CD14-positive monocyte (primary cell): Measurements from ENCODE around the gene PWP2. TPM values are rescaled to one million over a fixed set of nuclear protein-coding genes. Genes with fewer than 3 reads are reported as not detected.
"Not testable (repeated sequence)": the region's sequence is repeated elsewhere in the genome, so short reads cannot be mapped to it uniquely, and the experiment has no call there.

Experiments used
- DNase-seq, 3 donors: peaks; one replicate each; pipeline ENCODE4 v3.0.0-alpha.2; 2011 to 2022
- H2AFZ ChIP-seq: 2 replicates; pipeline ENCODE4 v1.6.0; 2012; ENCODE audit warnings: mild to moderate bottlenecking, low read depth, low read length, inconsistent platforms; ENCODE audit not compliant: insufficient read depth, poor library complexity, severe bottlenecking
- H3K27ac ChIP-seq, 2 donors: 1 replicate in 1 of 2; 2 replicates in 1 of 2; pipeline ENCODE4 v1.5.1; 2012 to 2013; ENCODE audit warnings: low read length in 2 of 2, control low read depth in 1 of 2, inconsistent platforms in 1 of 2, low read depth in 1 of 2, mild to moderate bottlenecking in 1 of 2
- H3K27me3 ChIP-seq, 2 donors: one replicate each; pipeline versions ENCODE4 v1.6.0 to v1.6.1; 2011 to 2013; ENCODE audit warnings: low read length in 2 of 2; ENCODE audit not compliant: control insufficient read depth in 2 of 2, insufficient read depth in 2 of 2
- H3K36me3 ChIP-seq, 2 donors: replicated peaks in 1 of 2; 1 replicate in 1 of 2; 2 replicates in 1 of 2; pipeline versions ENCODE4 v1.5.1 to v1.6.1; 2012 to 2013; ENCODE audit warnings: low read length in 2 of 2, control low read depth in 1 of 2, inconsistent platforms in 1 of 2, mild to moderate bottlenecking in 1 of 2; ENCODE audit not compliant: insufficient read depth in 2 of 2, control insufficient read depth in 1 of 2
- H3K4me1 ChIP-seq, 2 donors: 1 replicate in 1 of 2; 2 replicates in 1 of 2; pipeline versions ENCODE4 v1.5.1 to v1.6.1; 2012 to 2013; ENCODE audit warnings: low read length in 2 of 2, control low read depth in 1 of 2, inconsistent platforms in 1 of 2, mild to moderate bottlenecking in 1 of 2, moderate library complexity in 1 of 2; ENCODE audit not compliant: insufficient read depth in 2 of 2, control insufficient read depth in 1 of 2
- H3K4me2 ChIP-seq: replicated peaks from 2 replicates; pipeline ENCODE3; 2012; ENCODE audit warnings: low read length, moderate library complexity, mild to moderate bottlenecking; ENCODE audit not compliant: poor library complexity, severe bottlenecking; ENCODE audit errors: extremely low read depth
- H3K4me3 ChIP-seq, 3 experiments: fragments of 200-600 bp in 1 of 3; sonication (generic) in 1 of 3; replicated peaks in 1 of 3; 1 replicate in 2 of 3; 2 replicates in 1 of 3; pipeline ENCODE4 v1.5.1; 2011 to 2013; ENCODE audit warnings: low read length in 3 of 3, mild to moderate bottlenecking in 3 of 3, control low read depth in 2 of 3, low read depth in 2 of 3, inconsistent platforms in 1 of 3, moderate library complexity in 1 of 3
- H3K79me2 ChIP-seq: 2 replicates; pipeline ENCODE4 v1.6.0; 2012; ENCODE audit warnings: mild to moderate bottlenecking, control low read depth, inconsistent platforms, low read length, moderate library complexity; ENCODE audit not compliant: insufficient read depth
- H3K9ac ChIP-seq: 2 replicates; pipeline ENCODE4 v1.6.0; 2017; ENCODE audit warnings: low read length, mild to moderate bottlenecking; ENCODE audit not compliant: insufficient read depth, poor library complexity, severe bottlenecking
- H3K9me3 ChIP-seq, 2 donors: replicated peaks in 1 of 2; 1 replicate in 1 of 2; 2 replicates in 1 of 2; pipeline versions ENCODE4 v1.5.1 to v1.6.1; 2012 to 2013; ENCODE audit warnings: low read length in 2 of 2, control low read depth in 1 of 2; ENCODE audit not compliant: control insufficient read depth in 1 of 2, insufficient read depth in 1 of 2
- H4K20me1 ChIP-seq: 2 replicates; pipeline ENCODE4 v1.6.0; 2012; ENCODE audit warnings: mild to moderate bottlenecking, low read length, control low read depth, moderate library complexity; ENCODE audit not compliant: insufficient read depth
- H3K27ac Mint-ChIP-seq, 7 donors: one replicate each; pipeline ENCODE4 v1.8.0; 2020; ENCODE audit warnings: mild to moderate bottlenecking in 7 of 7, mixed read lengths in 7 of 7, moderate library complexity in 6 of 7, inconsistent platforms in 2 of 7
- H3K27me3 Mint-ChIP-seq, 3 donors: one replicate each; pipeline ENCODE4 v1.8.0; 2021 to 2022; ENCODE audit warnings: low read depth in 3 of 3, mild to moderate bottlenecking in 3 of 3, mixed read lengths in 3 of 3, moderate library complexity in 3 of 3, inconsistent platforms in 1 of 3
- H3K36me3 Mint-ChIP-seq, 2 donors: one replicate each; pipeline ENCODE4 v1.8.0; 2020; ENCODE audit warnings: mixed read lengths in 2 of 2, inconsistent platforms in 1 of 2, mild to moderate bottlenecking in 1 of 2
- H3K4me1 Mint-ChIP-seq: one replicate; pipeline ENCODE4 v1.8.0; 2020; ENCODE audit warnings: mild to moderate bottlenecking, mixed read lengths
- H3K4me3 Mint-ChIP-seq, 2 donors: one replicate each; pipeline ENCODE4 v1.8.0; 2020; ENCODE audit warnings: mild to moderate bottlenecking in 2 of 2, mixed read lengths in 2 of 2, moderate library complexity in 1 of 2
- H3K9me3 Mint-ChIP-seq, 7 donors: one replicate each; pipeline ENCODE4 v1.8.0; 2020 to 2022; ENCODE audit warnings: mixed read lengths in 7 of 7, mild to moderate bottlenecking in 6 of 7, moderate library complexity in 6 of 7, inconsistent platforms in 2 of 7
- CTCF ChIP-seq: fragments of 200-600 bp; IDR thresholded peaks from one replicate; pipeline ENCODE4 v1.8.0; 2022; ENCODE audit warnings: antibody characterized with exemption, mild to moderate bottlenecking
- WGBS: methylation state at CpG from one replicate; pipeline ENCODE4 v1.1.5; 2013; ENCODE audit warnings: missing lambda C conversion rate; ENCODE audit not compliant: insufficient coverage; 5-methylcytosine and 5-hydroxymethylcytosine counted together
- intact Hi-C, 2 donors: fragments of 100-400 bp; cut with micrococcal nuclease; formaldehyde crosslinking; loops; one replicate each; pipeline versions ENCODE4 v1.15.0 to v1.15.1; 2023
- polyA plus RNA-seq, 3 donors: library from polyadenylated mRNA; depleted of rRNA in 1 of 3; unstranded in 2 of 3; stranded (reverse) in 1 of 3; fragments of 300-500 nt in 2 of 3; fragments of >200 nt in 1 of 3; fragmentation: Illumina TruSeq in 2 of 3; gene quantifications; 1 replicate in 2 of 3; 2 replicates in 1 of 3; pipeline ENCODE4 v1.2.3, GENCODE V29; 2012 to 2021

PWP2 gene
- polyA plus RNA-seq, 3 donors: 2.1 to 4.4 (median 4.4) TPM

GRCh38 chr21:44094832-44095231, 12.4 kb upstream of the PWP2 start:
- WGBS: no CpG with 5 or more reads among the region's 1 CpG
- Histone ChIP-seq H4K20me1 (peaks cover 6% of the 10 kb centered on the region), H3K4me3 (no peak overlapping the region), H3K9me3 (no peaks in the 10 kb centered on the region), H3K9ac (no peak overlapping the region), H3K27me3 (no peaks in the 10 kb centered on the region), H3K27ac (no peak overlapping the region), H2AFZ (no peak overlapping the region), H3K36me3 (peaks cover 46 to 51% of the 10 kb centered on the region in 2 donors), H3K4me2 (no peak overlapping the region), H3K79me2 (no peaks in the 10 kb centered on the region), H3K4me1 (peaks cover 0 to 1% of the 10 kb centered on the region in 2 donors)
- TF ChIP-seq CTCF: no peak
- no peak overlapping the region for H3K4me3 Mint-ChIP-seq
- DNase-seq: no peak
- H3K36me3 Mint-ChIP-seq: peaks cover 38 to 55% of the 10 kb centered on the region in 2 donors
- peaks cover 0 to 2% (median 0%) of the 10 kb centered on the region in 3 donors for H3K27me3 Mint-ChIP-seq
- H3K9me3 Mint-ChIP-seq: no peaks in the 10 kb centered on the region
- peaks cover under 1% of the 10 kb centered on the region for H3K4me1 Mint-ChIP-seq
- H3K27ac Mint-ChIP-seq: no peak overlapping the region
- intact Hi-C loops: no loop called here

DNA sequence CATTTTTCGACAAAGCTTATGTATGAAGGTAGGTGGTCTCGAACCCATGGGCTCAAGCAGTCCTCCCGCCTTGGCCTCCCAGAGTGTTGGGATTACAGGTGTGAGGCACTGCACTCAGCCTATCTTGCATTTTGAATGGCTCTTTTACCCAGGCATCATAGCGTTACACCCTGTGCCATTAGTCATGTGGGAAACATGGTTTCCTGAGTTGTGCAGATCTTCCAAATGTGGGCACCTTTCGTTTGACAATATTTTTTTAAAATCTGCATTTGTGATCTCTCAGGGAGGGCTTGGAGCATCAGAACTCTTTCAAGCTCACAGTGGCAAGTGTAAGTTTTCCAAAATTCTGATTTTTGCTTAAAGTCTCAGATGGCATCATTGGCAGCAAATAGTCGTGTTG, 8.7 kb upstream of the PWP2 start:
- intact Hi-C loops, H3K9me3 ChIP-seq, H3K4me3 Mint-ChIP-seq: not testable (repeated sequence)

DNA sequence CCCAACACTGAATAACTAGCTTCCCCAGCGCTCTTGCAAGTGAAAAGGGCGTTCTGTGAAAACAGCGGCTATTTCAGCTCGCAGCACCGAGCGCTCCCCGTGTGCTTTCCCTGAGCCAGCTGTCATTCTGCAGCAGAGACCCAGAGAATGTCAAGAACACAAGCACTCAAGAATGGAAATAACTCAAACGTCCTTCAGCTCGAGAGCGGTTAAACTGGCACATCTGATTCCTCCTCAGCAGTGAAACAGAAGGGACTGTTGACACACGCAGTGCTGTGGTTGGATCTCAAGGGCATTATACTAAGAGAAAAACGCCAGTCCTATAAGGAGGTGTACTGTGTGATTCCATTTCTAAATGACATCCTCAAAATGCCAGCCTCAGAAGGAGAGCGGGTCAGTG, 8.2 kb upstream of the PWP2 start:
- H3K27me3 ChIP-seq, H3K4me1 Mint-ChIP-seq, H3K9me3 ChIP-seq, H3K4me3 Mint-ChIP-seq, H3K9ac ChIP-seq, H3K9me3 Mint-ChIP-seq, H3K4me2 ChIP-seq, intact Hi-C loops, H3K27ac ChIP-seq, H3K27me3 Mint-ChIP-seq, H3K27ac Mint-ChIP-seq, H4K20me1 ChIP-seq, H3K79me2 ChIP-seq, H3K4me3 ChIP-seq, DNase-seq, H2AFZ ChIP-seq, H3K4me1 ChIP-seq: not testable (repeated sequence)
- peaks cover 13 to 15% of the 10 kb centered on the region in 2 donors for H3K36me3 ChIP-seq
- peaks cover 11 to 15% of the 10 kb centered on the region in 2 donors for H3K36me3 Mint-ChIP-seq
- WGBS: no CpG with 5 or more reads among the region's 13 CpGs

More for the DNA sequence above, 8.7 kb upstream of the PWP2 start:
- H2AFZ ChIP-seq, H3K4me3 ChIP-seq, H3K9me3 Mint-ChIP-seq, DNase-seq, H3K4me1 ChIP-seq, H3K4me2 ChIP-seq, H3K4me1 Mint-ChIP-seq, H3K9ac ChIP-seq, H3K27ac Mint-ChIP-seq, H3K79me2 ChIP-seq, H3K27me3 ChIP-seq, H3K27me3 Mint-ChIP-seq, H3K27ac ChIP-seq, H4K20me1 ChIP-seq: not testable (repeated sequence)
- peaks cover 18 to 19% of the 10 kb centered on the region in 2 donors for H3K36me3 ChIP-seq
- WGBS: no CpG with 5 or more reads among the region's 6 CpGs
- peaks cover 15 to 19% of the 10 kb centered on the region in 2 donors for H3K36me3 Mint-ChIP-seq

- H3K4me1 ChIP-seq, H3K79me2 ChIP-seq, H3K36me3 ChIP-seq, H3K4me3 Mint-ChIP-seq, H3K9me3 ChIP-seq, DNase-seq, H3K27me3 Mint-ChIP-seq, H3K36me3 Mint-ChIP-seq, H3K27me3 ChIP-seq, intact Hi-C loops, H3K27ac Mint-ChIP-seq, H3K4me1 Mint-ChIP-seq, H3K9me3 Mint-ChIP-seq, H4K20me1 ChIP-seq, H3K27ac ChIP-seq, H3K4me3 ChIP-seq, H3K4me2 ChIP-seq, H3K9ac ChIP-seq, H2AFZ ChIP-seq: not testable (repeated sequence)
- no CpG with 5 or more reads among the region's 31 CpGs for WGBS
These were observed 390 bp downstream of the PWP2 start for GRCh38 chr21:44107589-44107988.
